ENCODE results near the gene SH3BP4. TPM values are rescaled to one million over a fixed set of nuclear protein-coding genes. Genes with fewer than 3 reads are reported as not detected.

Gene SH3BP4
- total and polyA plus RNA-seq, 2 of the 13 experiments (the other 11 are each of a cell fraction or from before 2014, with no cell fraction given), result 34.6 to 99.1 TPM

DNA sequence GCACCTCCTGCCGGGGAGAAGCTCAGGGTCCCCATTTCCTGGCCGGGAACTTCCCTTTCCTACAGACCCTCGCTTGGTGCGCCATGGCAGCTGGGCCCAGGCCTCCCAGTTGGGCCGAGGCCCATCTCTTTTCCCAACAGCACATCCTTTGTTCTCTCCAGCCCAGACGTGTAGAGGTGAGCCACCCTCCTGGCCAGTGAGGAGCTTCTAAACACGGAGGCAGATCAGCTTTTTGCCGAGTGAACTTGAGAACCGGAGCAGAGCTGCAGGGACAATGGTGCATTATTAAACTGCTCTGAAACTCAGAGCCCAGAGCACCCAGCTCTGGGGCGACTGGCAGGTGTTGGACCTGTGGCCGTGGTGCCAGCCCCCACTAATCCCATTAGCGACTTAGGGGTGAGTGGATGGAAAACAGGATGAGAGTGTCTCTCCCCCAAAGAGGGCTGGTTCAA lies 25.4 kb downstream of the SH3BP4 start (continued):
- TF ChIP-seq, protein P1, sequence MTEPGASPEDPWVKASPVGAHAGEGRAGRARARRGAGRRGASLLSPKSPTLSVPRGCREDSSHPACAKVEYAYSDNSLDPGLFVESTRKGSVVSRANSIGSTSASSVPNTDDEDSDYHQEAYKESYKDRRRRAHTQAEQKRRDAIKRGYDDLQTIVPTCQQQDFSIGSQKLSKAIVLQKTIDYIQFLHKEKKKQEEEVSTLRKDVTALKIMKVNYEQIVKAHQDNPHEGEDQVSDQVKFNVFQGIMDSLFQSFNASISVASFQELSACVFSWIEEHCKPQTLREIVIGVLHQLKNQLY (CRISPR knock-in tag; IDR thresholded peaks at IDR 0.05), result no peak
- TF ChIP-seq, protein P2, sequence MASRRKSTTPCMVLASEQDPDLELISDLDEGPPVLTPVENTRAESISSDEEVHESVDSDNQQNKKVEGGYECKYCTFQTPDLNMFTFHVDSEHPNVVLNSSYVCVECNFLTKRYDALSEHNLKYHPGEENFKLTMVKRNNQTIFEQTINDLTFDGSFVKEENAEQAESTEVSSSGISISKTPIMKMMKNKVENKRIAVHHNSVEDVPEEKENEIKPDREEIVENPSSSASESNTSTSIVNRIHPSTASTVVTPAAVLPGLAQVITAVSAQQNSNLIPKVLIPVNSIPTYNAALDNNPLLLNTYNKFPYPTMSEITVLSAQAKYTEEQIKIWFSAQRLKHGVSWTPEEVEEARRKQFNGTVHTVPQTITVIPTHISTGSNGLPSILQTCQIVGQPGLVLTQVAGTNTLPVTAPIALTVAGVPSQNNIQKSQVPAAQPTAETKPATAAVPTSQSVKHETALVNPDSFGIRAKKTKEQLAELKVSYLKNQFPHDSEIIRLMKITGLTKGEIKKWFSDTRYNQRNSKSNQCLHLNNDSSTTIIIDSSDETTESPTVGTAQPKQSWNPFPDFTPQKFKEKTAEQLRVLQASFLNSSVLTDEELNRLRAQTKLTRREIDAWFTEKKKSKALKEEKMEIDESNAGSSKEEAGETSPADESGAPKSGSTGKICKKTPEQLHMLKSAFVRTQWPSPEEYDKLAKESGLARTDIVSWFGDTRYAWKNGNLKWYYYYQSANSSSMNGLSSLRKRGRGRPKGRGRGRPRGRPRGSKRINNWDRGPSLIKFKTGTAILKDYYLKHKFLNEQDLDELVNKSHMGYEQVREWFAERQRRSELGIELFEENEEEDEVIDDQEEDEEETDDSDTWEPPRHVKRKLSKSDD (CRISPR knock-in tag; IDR thresholded peaks at IDR 0.05; ENCODE audit: low read depth), result no peak
- no peak for TF ChIP-seq ZNF17 (CRISPR knock-in tag; IDR thresholded peaks at IDR 0.05)
- TF ChIP-seq NR2C2 (CRISPR knock-in tag; IDR thresholded peaks at IDR 0.05; ENCODE audit: borderline replicate concordance), result no peak
- TF ChIP-seq ARHGAP35 (CRISPR knock-in tag; IDR thresholded peaks at IDR 0.05; ENCODE audit: borderline replicate concordance), result no peak
- TF ChIP-seq, protein P3, sequence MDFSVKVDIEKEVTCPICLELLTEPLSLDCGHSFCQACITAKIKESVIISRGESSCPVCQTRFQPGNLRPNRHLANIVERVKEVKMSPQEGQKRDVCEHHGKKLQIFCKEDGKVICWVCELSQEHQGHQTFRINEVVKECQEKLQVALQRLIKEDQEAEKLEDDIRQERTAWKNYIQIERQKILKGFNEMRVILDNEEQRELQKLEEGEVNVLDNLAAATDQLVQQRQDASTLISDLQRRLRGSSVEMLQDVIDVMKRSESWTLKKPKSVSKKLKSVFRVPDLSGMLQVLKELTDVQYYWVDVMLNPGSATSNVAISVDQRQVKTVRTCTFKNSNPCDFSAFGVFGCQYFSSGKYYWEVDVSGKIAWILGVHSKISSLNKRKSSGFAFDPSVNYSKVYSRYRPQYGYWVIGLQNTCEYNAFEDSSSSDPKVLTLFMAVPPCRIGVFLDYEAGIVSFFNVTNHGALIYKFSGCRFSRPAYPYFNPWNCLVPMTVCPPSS (IDR thresholded peaks at IDR 0.05), result no peak
- TF ChIP-seq, protein P4, sequence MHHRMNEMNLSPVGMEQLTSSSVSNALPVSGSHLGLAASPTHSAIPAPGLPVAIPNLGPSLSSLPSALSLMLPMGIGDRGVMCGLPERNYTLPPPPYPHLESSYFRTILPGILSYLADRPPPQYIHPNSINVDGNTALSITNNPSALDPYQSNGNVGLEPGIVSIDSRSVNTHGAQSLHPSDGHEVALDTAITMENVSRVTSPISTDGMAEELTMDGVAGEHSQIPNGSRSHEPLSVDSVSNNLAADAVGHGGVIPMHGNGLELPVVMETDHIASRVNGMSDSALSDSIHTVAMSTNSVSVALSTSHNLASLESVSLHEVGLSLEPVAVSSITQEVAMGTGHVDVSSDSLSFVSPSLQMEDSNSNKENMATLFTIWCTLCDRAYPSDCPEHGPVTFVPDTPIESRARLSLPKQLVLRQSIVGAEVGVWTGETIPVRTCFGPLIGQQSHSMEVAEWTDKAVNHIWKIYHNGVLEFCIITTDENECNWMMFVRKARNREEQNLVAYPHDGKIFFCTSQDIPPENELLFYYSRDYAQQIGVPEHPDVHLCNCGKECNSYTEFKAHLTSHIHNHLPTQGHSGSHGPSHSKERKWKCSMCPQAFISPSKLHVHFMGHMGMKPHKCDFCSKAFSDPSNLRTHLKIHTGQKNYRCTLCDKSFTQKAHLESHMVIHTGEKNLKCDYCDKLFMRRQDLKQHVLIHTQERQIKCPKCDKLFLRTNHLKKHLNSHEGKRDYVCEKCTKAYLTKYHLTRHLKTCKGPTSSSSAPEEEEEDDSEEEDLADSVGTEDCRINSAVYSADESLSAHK (CRISPR knock-in tag; IDR thresholded peaks at IDR 0.05; ENCODE audit: borderline replicate concordance), result no peak
- no peak for TF ChIP-seq RFXANK (CRISPR knock-in tag; IDR thresholded peaks at IDR 0.05)
- no peak; the same call in 1 of the 2 replicates for TF ChIP-seq ZSCAN12 (CRISPR knock-in tag; IDR thresholded peaks at IDR 0.05)
- 0 out of 2 replicates have a peak, but pooled peaks have one; percentile 37 for TF ChIP-seq ZNF232 (CRISPR knock-in tag; IDR thresholded peaks at IDR 0.05; ENCODE audit: borderline replicate concordance)
- no peak for TF ChIP-seq NCOA1 (CRISPR knock-in tag; IDR thresholded peaks at IDR 0.05)
- no peak for TF ChIP-seq KMT2B (CRISPR knock-in tag; IDR thresholded peaks at IDR 0.05)
- TF ChIP-seq TSC22D2 (CRISPR knock-in tag; IDR thresholded peaks at IDR 0.05; ENCODE audit: borderline replicate concordance), result peak; percentile 17; the same call in 1 of the 2 replicates
- TF ChIP-seq ZMYM2 (CRISPR knock-in tag; IDR thresholded peaks at IDR 0.05), result no peak
- no peak for TF ChIP-seq SP5 (CRISPR knock-in tag; IDR thresholded peaks at IDR 0.05; ENCODE audit: borderline replicate concordance, low read depth)
- no peak for TF ChIP-seq NFYC (CRISPR knock-in tag; IDR thresholded peaks at IDR 0.05)
- TF ChIP-seq, protein P5, sequence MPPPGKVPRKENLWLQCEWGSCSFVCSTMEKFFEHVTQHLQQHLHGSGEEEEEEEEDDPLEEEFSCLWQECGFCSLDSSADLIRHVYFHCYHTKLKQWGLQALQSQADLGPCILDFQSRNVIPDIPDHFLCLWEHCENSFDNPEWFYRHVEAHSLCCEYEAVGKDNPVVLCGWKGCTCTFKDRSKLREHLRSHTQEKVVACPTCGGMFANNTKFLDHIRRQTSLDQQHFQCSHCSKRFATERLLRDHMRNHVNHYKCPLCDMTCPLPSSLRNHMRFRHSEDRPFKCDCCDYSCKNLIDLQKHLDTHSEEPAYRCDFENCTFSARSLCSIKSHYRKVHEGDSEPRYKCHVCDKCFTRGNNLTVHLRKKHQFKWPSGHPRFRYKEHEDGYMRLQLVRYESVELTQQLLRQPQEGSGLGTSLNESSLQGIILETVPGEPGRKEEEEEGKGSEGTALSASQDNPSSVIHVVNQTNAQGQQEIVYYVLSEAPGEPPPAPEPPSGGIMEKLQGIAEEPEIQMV (CRISPR knock-in tag; IDR thresholded peaks at IDR 0.05; ENCODE audit: low read depth), result no peak
- TF ChIP-seq, protein P6, sequence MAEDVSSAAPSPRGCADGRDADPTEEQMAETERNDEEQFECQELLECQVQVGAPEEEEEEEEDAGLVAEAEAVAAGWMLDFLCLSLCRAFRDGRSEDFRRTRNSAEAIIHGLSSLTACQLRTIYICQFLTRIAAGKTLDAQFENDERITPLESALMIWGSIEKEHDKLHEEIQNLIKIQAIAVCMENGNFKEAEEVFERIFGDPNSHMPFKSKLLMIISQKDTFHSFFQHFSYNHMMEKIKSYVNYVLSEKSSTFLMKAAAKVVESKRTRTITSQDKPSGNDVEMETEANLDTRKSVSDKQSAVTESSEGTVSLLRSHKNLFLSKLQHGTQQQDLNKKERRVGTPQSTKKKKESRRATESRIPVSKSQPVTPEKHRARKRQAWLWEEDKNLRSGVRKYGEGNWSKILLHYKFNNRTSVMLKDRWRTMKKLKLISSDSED (CRISPR knock-in tag; IDR thresholded peaks at IDR 0.05), result no peak
- TF ChIP-seq NPAS2 (CRISPR knock-in tag; IDR thresholded peaks at IDR 0.05; ENCODE audit: borderline replicate concordance), result no peak
- no peak for TF ChIP-seq HES4 (CRISPR knock-in tag; IDR thresholded peaks at IDR 0.05; ENCODE audit: borderline replicate concordance)
- TF ChIP-seq U2AF1 (optimal IDR thresholded peaks at IDR 0.05; ENCODE audit: low read depth, low read length), result no peak

All from HepG2 (cell line).